GM15510 (cell line): ENCODE results near the gene RAB17.

Source experiments
- POLR2A ChIP-seq: IDR thresholded peaks from 3 replicates; pipeline ENCODE4 v1.6.1; 2011; ENCODE audit warnings: borderline replicate concordance; ENCODE audit not compliant: insufficient read length; ENCODE audit errors: extremely low read depth

Gene RAB17

DNA sequence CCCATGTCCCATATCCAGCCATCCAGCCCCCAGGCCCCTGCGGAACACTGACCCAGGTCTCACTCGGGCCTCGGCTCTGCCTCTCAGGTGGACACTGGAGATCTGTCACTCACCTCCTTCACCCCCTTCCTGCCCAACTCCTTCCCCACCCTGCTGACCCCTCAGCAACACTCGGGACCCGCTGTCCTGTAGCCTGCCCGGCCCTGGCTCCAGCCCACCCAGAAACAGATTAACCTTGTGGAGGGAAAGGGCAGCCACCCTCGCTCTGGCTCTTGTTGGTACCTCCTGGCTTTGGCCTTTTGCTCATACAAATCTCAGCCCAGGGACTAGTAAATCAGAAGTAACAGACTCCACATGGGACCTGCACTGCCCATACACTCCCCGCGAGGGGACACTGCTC, 53.9 kb downstream of the RAB17 start:
- TF ChIP-seq POLR2A = no peak

DNA sequence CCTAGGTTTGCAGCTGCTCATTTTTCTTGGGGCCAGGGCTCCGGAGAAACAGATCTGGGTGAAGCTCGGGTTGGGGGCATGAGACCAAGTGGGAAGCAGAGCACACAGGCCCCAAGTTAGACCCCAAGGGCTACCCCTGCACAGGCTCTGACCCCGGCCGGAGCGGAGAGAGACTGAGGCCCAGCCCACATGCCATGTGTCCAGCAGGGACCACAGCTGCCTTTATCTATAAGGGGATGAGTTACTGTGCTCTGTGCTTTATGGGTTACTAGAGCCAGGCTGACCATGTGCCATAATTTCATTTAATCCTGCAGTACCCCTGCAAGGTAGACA, 54.5 kb downstream of the RAB17 start:
- no peak for TF ChIP-seq POLR2A

DNA sequence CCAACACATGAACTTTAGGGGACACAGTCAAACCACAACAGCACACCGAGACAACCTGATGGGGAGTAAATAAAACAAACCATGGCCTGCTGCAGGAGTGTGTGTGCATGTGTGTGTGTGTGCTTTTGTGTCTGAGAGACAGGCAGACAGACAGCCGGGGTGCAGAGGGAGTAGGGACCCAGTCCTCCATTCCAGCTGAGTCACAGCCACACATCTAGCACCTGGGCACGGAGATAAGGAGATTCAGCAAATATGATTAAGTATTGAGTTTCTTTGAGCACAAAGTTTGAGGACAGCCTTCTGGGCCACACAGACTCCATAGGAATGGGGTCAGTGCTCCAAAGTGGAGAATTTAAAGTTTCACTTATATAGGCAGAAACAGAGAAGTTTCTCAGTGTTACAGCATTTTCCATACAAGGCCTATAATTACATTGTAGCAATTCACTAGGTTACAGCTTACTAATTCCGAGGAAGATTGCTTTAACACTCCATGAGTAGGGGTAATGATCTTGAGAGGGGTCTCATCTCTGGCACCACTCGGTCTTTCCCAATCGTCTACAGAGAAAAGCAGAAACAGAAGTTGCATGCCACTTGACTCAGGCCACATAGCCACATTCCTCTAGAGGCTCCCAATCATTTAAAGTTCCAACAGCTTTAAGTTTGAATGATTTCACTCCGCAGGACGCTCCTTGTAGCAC, 55.0 kb downstream of the RAB17 start:
- no peak for TF ChIP-seq POLR2A

DNA sequence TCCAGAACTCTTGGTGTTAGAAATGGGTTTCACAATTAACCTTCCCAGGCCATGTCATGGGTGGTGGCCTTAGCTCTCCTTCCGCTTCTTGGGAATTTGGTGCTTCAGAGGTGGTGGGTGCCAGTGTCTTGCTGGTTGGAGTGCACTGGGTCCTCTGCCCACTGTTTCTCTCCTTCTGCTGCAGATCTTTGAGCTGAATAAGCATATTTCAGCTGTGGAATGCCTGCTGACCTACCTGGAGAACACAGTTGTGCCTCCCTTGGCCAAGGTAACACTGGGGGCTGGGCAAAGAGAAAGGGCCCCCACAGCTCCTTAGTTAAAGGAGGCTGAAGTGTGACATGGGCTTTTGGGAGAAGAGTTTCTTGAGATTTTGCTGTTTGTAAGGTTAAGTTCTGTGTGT, 56.2 kb downstream of the RAB17 start:
- no peak for TF ChIP-seq POLR2A

DNA sequence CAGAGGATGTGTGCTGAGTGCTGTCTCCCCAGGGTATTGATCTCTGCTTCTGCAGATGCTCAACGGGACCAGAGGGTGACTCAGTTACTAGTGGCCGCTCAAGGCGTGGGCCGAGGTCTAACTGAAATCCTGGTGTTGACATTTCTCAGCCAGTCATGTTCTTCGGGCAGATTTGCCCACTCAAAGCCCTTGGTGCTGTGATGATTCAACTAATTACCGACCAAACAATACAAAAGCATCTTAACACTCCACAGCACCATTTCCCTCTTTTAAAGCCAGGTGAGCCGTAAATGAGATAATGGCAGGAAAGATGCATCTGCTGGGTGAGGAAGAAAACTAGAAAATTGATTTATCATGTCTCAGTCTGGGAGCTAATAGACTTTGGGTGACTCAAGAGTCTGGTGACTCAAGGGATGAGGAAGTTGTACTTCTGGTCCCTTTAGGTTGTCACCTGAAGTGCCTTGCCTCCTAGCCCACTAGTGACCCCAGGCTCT, 56.8 kb downstream of the RAB17 start:
- TF ChIP-seq POLR2A = no peak

DNA sequence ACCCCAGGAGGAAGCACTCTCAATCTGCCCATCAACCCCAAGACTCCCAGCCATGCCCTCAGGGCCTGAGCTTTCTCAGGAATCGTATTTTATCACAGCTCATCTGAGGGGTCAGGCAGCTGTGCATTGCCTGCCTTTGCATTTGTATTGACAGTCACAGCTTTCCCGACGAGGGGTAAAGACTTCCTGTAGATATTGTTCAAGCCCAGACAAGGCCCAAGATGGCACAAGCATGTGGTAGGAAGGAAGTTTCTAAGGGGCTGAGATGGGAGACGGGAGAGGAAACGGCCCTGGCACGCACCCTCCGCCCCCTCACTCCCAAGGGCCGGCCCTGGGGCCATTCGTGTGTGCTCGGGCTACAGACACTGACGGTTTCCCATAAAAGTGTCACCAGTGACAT, 58.4 kb downstream of the RAB17 start:
- no peak for TF ChIP-seq POLR2A

DNA sequence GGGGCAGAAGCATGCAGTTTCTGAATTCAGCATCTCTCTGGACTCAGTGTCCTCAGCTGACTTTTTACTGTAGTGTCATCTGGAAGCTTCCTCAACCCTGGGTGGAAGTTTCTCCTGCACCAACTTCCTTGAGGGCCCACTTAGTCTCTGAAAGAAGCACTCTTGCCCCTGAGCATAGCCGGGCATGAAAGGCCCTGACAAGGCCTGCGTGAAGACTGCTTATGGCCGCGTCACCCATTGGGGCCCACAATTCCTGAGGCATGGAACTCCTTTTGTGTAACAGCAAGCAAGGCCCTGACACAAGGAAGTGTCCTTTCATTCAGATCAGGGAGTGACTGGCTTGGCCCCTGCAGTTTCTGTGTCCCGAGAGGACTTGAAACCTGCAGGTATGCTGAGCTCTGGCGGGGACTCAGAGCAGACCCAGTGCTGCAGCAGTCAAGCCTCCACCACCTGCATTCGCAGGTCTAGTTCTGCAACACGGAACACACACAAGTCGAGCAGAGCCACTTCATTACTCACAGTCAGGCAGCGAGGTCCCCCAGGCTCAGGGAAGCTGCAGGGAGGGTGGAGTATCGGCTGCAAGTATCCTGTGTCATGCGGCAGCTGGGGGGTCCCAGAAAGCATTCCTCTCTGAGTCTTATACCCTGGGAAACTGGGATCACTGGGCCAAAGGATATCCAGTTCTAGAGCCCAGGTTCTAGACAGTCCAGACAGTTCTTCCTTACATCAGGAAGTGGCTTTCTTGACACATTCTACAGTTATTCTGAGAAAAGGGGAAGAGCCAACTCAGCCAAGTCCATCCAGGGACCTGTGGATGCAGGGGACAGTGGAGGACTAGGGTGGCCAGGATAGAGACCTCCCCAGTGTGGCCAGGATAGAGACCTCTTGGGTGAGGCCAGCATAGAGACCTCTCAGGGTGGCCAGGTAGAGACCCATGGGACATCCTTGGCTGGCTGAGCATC, 59.8 kb downstream of the RAB17 start:
- TF ChIP-seq POLR2A = no peak

DNA sequence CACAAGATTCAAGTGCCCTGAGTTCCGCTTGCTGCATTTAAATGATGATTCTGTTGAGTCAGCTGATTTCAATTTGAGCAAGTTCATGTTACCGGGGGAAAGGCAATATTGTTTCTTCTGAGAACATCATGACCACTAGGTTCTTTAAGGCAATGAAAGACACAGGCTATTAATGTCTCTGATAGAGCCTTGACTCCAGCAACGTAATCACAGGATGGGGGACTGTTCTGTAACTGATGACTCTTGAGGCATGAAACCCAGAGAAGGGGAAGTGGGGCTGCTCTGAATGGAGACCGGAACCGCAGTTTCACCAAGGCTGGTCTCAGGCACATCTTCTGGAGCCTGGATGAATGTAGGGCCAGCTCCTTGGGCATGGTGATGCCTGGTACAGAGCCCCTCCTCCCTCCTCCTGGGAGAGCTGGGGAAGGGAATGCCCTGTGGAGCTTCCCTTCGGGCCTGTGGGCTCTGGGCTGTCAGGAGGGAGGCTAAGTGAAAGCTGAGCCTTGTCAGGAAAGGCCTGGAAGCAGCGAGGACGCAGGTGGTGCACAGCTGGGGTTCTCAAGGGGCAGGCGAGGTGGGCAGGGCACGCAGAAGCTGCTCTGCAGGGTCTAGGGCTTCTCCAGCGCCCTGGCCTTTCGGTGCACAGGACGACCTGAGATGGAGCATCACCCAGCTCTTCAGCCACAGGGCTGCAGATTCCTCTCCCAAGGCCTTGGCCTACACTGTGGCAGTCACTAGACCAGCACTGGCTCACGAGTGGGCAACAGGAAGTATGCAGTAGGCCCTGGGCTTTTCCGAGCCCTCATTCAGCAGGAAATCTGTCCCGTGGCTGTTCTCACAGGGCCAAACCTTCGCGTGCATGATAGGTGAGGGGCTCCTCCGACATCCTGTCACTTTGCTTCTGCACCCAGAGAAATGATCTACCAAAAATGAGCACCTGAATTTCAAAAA, 60.8 kb downstream of the RAB17 start:
- no peak for TF ChIP-seq POLR2A

DNA sequence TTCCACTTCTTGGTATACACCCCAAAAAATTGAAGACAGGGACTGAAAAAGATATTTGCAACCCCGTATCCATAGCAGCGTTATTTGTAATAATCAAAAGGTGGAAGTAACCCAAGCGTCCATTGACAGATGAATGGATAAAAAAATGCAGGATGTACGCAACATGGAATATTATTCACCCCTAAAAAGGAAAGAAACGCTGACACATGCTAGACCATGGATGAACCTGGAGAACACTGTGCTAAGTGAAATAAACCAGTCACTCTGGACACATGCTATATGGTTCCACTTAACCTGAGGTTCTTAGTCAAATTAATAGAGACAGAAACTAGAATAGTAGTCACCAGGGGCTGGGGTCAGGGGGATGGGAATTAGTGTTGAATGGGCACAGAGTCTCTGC, 62.8 kb downstream of the RAB17 start:
- no peak for TF ChIP-seq POLR2A

DNA sequence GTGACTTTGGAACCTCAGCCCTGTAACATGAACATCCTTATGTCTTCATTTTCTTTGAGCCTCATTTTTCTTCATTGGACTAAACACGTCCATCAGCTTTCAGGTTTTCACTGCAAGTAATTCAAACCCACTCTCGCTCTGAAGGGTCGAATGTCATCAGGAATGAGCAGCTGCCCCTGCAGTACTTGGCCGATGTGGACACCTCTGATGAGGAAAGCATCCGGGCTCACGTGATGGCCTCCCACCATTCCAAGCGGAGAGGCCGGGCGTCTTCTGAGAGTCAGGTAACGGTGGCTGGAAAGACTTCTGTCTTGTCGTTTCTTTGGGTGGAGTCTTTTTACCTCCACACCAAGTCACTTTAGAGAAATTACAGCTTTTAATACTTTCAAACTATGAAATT, 63.3 kb downstream of the RAB17 start:
- TF ChIP-seq POLR2A = no peak

DNA sequence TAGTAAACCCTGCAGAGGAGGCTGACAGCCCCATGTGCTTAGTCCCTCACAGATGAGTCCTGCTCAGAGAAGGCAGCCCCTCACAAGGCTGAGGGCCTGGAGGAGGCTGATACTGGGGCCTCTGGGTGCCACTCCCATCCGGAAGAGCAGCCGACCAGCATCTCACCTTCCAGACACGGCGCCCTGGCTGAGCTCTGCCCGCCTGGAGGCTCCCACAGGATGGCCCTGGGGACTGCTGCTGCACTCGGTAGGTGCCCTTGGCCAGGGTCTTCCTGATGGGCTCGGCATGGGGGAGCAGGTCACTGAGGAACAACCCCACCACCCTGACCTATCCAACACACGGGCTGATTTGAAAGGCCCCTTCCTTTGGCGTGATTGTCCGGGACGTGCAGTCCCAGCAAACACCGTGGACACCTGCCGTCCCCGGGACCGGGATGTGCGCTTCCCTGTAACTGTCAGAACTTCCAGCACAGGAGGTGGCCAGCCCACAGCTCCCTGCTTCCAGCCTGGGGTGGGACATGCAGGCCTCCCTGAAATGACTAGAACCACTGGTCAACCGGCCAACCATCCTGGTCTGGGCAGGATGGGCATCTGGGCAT, 64.9 kb downstream of the RAB17 start:
- no peak for TF ChIP-seq POLR2A

DNA sequence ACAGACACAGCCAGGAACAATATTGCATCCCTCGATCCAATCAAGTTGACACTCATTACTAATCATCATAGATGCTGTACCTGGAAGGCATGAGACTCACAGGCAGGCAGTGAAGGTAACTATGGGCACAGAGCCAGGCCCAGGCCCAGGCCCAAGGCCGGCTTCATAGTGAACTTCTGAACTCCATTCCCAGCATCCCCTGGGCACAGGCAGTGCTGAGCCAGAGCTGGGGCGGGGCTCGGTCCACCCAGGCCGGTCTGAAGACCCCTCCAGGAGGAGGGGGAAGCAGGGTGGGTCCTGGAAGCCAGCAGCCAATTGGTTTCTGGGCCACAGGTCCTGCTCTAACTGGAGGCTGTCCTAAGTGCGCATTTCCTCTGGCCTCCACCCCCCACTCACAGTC, 65.9 kb downstream of the RAB17 start:
- no peak for TF ChIP-seq POLR2A
